Measurements from ENCODE around the gene BARHL1.

The BARHL1 gene

GRCh38 chr9:132614324-132614723, 31.9 kb downstream of the BARHL1 start:
- DNase-seq (ENCODE audit: low read depth in 2 of 2): no peak

DNA sequence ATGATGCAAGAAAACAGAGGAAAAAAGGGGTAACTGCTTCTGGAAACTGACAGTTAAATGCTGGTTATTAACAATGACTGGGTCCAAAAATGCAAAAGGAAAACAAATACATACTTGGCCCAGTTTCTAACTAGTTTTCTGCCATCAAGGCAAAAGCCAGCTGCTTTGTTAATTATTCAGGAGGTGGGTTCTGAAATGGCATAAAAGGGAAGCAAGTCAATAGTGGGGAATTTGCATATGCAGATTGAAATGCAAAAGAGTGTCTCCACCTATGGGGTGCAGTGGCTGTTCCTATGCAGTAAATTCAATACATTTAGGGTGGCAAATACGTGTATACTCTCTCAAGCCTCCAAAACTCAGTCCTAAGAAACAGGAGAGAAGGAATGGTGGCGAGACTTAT, 33.4 kb downstream of the BARHL1 start:
- DNase-seq (ENCODE audit: low read depth in 2 of 2): no peak

DNA sequence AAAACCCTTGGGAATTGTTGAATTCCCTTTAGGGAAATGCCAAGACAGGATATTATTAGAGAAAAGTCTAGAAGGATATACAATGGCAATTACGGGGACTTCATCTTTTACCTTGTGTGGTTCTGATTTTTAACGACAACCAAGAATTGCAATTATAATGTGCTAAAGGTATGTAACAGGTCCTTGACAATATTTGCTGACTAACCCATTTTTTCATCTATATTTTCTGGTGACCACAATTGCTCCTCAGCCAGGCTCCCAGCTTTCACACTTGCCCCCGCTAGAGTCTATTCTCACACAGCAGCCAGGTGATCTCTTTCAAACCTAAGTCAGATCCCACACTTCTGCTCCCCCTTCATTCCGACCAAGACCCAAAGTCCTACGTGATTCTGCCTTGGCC, 34.3 kb downstream of the BARHL1 start:
- DNase-seq (ENCODE audit: low read depth in 2 of 2): no peak

DNA sequence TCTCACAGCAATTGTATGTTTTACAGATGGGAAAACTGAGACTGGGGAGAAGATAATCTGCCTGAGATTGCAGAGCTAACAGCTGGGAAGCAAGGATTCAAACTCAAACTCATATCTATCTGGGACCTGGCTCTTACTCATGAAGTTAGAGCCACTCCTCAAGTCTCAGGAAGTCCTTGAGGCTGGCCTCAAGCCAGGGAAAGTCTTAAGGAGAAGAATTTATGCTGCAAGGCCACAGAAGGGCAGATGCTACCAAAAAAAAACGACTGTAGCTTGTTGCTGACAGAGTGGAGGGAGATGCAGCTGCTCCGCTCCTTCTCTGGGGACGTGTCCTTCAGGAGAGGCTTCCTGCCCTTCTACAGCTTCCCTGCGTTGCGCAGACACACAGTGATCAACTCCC, 39.8 kb downstream of the BARHL1 start:
- no peak for DNase-seq (ENCODE audit: low read depth in 2 of 2)

DNA sequence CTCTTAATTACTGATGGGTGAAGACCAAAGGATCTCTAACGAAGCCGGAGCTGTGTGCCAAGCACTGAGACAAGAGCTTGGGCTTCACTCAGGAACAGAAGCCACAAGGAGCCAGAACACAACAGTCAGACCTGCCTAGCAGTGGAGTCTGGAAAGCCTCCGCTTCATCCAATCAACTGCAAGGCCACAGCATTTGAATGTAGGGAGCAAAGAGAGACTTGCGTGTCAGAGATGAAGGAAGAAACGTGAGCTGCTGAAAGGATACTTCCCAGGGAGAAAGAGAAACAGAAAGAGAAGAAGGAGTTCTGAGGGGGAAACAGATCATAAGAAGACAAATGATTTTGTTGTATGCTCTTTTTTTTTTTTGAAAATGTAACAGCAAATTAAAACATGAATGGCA, 43.9 kb downstream of the BARHL1 start:
- no peak for DNase-seq (ENCODE audit: low read depth in 2 of 2)

- no peak for DNase-seq (ENCODE audit: low read depth in 2 of 2)
Observed at GRCh38 chr9:132627106-132627505, 44.7 kb downstream of the BARHL1 start.

- no peak for DNase-seq (ENCODE audit: low read depth in 2 of 2)
Observed at GRCh38 chr9:132627594-132627993, 45.2 kb downstream of the BARHL1 start.

- DNase-seq (ENCODE audit: low read depth in 2 of 2): no peak
Observed at GRCh38 chr9:132628746-132629145, 46.3 kb downstream of the BARHL1 start.

GRCh38 chr9:132630116-132630515, 47.7 kb downstream of the BARHL1 start:
- DNase-seq (ENCODE audit: low read depth in 2 of 2): no peak

DNA sequence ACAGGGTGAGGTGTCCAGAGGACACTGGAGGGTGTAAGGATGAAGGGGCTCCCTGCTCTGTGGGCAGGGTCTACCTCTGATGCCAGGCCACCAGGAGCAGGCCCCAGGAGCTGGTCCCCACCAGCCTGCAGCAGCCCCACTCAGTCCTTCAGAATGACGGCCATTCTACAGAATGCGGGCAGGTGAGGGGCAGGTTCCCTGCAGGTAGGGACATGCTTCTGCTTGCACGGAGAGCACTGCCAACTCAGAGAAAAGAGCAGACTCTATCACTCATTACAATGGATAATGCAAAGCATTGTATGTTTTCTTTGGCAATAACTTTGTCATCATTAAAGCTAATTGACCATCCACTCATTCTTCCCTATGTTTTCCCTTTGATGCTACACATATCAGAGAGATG, 48.4 kb downstream of the BARHL1 start:
- no peak for DNase-seq (ENCODE audit: low read depth in 2 of 2)

- no peak for DNase-seq (ENCODE audit: low read depth in 2 of 2)
Observed at GRCh38 chr9:132631280-132631679, 48.9 kb downstream of the BARHL1 start.

- no peak for DNase-seq (ENCODE audit: low read depth in 2 of 2)
Observed at GRCh38 chr9:132631685-132632084, 49.3 kb downstream of the BARHL1 start.

DNA sequence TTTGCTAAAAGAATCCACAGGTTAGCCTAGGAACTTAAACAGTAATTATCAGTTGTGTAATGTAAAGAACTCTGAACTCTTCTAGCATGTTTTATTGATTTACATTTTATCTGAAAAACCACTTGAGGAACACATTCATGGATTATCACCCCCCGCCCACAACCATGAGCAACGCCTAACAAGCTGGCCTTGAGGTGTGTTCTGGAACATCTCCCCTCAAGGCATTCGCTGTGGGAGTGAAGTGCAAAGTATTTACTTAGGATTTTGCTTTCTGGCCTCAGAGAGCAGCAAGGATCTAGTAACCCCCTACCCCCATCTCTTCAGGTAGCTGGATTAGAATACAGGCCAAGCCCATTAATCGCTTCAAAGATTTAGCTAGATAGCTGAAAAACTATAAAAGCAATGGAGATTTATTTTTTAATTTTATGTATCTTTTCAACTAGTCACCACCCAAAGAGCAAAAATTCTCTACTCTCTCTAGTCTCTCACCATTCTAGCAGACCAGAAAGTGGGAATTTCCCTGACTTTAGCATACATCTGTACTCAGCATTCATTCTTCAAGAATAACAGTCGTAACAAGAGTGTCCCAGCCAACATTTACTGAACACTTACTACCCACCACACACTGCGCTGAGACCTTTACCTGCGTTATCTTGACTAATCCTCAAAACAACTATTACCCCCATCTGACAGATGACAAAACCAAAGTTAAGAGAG, 50.2 kb downstream of the BARHL1 start:
- DNase-seq (ENCODE audit: low read depth in 2 of 2): no peak

DNA sequence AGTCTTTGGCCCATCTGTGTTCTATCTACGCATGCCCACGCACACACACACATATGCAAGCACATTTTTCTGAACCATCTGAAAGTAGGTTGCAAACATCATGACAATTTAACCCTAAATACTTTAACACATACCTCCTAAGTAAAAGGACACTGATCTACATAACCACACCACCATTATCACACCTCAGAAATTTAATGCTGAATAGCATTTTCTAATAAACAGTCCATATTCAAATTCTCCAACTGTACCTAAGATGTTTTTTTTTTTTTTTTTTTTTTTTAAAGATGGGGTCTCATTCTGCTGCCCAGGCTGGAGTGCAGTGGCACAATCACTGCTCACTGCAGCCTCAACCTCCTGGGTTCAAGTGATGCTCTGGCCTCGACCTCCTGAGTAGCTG, 51.9 kb downstream of the BARHL1 start:
- no peak for DNase-seq (ENCODE audit: low read depth in 2 of 2)

GRCh38 chr9:132637351-132637750, 54.9 kb downstream of the BARHL1 start:
- DNase-seq (ENCODE audit: low read depth in 2 of 2): no peak

- DNase-seq (ENCODE audit: low read depth in 2 of 2): no peak
Observed at GRCh38 chr9:132637801-132638200, 55.4 kb downstream of the BARHL1 start.

- no peak for DNase-seq (ENCODE audit: low read depth in 2 of 2)
Observed at GRCh38 chr9:132638240-132638639, 55.8 kb downstream of the BARHL1 start.

GRCh38 chr9:132639322-132639721, 56.9 kb downstream of the BARHL1 start:
- DNase-seq (ENCODE audit: low read depth in 2 of 2): no peak
